NCI-H2196 treated with DMSO at 0.1 percent for 48 hours (cell line): ENCODE results near the gene EWSR1.
"Not testable (repeated sequence)": the region's sequence is repeated elsewhere in the genome, so short reads cannot be mapped to it uniquely, and the experiment has no call there.

Experiments
- DNase-seq: peaks from one replicate; lab custom pipeline; 2025; ENCODE audit not compliant: unreplicated experiment; lab: John Stamatoyannopoulos, UW

EWSR1 gene

GRCh38 chr22:29247891-29248290 is 20.2 kb upstream of the EWSR1 start:
- not testable (repeated sequence) for DNase-seq

GRCh38 chr22:29251265-29251664 is 16.8 kb upstream of the EWSR1 start:
- no peak for DNase-seq

DNA sequence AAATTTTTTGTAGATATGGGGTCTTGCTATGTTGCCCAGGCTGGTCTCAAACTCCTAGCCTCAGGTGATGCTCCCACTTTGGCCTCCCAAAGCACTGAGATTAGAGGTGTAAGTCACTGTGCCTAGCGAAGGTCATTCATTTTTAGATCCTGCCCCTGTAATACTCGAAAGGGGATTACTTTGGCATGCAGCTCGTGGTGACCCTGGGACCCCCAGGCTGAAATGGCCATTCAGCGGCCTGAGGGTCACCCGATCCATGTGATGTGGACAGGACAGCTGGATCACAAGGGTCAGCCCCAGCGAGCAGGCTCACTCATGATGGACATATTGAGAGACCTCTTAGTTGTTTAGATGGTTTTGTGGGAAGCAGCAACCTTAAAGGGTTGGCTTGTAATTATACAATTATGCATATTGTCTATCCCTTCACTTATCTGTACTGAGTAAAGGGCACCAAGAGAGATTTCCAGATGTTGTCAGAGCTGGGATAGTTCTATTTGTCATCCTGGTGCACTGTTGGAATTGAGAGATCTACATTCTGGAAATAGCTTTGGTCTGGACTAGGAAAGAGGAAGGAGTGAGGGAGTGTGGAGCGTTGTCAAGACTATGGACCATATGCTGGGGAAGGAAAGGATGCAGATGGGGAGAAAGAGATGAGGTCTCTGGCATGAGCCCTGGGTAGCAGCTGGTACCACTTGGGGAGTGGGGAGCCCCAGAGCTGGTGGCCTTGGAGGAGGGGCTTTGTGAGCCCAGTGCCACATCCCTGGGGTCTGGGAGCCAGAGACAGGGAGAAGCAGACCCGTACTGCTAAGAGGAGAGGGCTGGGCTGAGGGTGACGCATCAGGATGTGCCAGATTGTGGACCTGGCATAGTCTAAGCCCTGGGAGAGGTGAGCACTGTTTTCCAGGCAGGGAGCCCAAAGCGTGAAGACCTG is 15.8 kb upstream of the EWSR1 start:
- DNase-seq, result no peak

DNA sequence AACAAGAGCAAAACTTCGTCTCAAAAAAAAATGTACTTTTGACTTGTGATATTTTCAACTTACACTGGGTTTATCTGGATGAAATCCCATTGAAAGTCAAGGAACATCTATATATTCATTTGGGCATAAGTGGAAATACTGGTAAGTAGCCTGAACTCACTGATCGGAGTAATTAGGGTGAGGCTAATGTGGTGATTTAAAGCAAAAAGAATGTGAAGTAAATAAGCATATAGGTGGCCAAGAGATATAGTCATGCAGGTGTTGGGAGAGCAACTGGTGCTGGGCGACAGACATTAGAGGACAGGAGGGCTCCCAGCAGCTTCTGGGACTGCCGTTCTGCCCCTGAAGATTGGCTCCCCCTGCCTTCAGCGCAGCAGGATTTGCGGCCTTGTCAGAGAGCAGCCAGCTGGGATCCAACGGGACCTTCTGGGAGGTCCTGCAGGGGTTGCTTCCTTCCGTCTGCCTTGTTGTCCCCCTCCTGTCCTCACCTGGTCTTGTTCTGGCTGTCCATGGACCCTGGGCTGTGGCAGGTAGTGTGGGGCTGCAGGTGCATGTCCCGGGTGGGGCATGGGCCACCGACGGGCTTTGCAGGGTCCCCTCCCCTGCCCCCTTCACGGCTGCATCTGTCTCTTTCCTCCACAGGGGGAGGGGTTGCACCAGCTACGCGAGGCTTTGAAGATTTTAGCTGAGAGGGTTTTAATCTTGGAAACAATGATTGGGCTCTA is 14.3 kb upstream of the EWSR1 start:
- DNase-seq, result no peak

DNA sequence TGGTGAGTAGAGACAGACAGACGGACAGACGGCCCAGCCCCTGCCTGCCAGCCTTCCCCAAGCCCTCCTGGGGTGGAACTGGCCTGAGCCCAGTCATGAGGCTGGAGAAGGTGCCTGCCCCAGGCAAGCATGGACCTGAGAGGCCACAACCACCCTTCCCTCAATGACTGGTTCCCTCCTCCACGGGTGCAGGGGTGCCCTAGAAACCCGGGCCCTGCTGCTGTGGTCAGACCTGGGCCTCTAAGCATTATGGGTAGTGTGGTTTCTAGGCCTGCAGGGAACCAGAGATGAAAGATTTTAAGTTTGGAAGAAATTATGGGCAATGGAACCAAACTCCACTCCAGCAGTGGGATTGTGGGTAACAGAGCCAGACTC is 13.8 kb upstream of the EWSR1 start:
- DNase-seq, result no peak

GRCh38 chr22:29255064-29255621 is 12.9 kb upstream of the EWSR1 start:
- DNase-seq, result no peak

DNA sequence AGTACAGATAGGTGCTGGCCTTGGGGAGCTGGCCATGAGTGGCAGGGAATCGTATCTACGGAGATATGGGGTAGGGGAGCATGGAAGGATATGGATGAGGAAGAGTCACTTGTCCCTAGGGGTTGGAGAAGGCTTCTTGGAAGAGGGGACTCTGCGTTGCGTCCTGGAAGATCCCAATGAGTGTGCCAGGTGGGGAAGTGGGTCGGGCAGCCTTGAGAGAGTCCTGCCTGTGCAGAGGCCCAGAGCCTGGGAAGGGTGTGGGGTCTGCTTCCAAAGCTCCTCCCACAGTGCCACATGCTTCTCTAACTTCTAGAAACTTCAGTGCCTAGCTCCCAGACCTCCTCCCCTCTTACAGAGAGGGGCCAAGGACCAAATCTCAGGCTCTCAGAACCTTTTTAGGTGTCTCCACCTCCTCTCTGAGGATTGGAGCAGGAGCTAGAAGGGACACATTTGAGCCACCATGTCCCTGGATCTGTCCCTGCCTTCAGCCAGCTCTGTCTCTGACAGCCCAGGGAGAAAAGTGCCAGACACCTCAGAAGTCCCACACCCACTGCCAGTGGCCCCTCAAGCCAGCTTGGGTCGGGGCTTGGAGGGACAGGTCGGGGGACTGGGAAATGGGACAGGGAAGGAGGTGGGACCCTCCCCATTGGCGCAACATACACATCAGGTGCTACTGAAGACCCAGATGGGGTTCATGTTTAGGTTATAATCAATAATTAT is 11.3 kb upstream of the EWSR1 start:
- no peak for DNase-seq

DNA sequence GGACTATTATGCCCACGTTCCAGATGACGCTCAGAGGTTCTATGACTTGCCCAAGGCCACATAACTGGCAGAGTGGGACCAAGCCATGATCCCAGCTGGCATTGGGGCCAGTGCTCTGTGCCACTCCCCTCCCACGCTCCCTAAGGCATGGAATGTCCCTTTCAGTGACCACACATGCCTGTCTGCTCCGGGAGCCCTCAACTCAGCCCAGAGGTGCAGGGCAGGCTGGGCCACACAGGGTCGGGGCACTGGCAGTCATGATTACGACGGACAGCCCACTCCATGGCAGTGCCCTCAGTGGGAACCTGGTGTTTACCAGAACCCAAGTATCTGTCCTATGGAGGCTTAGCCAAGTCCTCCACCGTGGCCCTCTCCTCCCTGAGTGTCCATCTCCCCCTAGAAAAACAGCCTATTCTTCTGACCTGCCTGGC is 10.3 kb upstream of the EWSR1 start:
- DNase-seq, result no peak

- no peak for DNase-seq
Measured at GRCh38 chr22:29258407-29259252, 9.4 kb upstream of the EWSR1 start.

GRCh38 chr22:29259253-29259899 is 8.7 kb upstream of the EWSR1 start:
- no peak for DNase-seq

DNA sequence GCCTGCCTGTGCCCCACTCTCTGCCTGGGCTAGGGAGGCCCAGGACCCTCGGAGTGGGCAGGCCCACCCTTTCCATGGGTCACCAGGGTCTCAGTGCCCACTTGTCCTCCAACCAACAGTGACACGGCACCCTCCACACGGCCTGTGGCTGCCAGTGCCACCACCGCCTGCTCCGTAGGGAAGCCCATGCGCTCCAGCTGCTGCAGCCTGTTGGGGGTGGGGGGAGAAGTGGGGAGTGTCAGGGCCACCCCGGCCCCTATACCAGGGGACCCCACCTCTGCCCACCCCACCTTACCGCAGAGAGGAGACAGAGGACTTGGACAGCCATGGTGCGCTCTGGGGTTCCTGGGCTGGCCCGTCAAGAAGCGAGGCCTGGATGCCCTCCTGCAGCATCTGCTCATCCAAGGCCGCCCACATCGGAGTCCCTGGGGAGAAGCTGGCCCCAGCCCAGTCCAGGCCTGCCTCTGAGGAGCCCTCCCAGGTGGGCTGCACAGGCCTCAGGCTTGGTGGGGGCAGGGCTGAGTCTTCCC is 8.0 kb upstream of the EWSR1 start:
- no peak for DNase-seq

- DNase-seq, result no peak
Measured at GRCh38 chr22:29260601-29261315, 7.3 kb upstream of the EWSR1 start.

GRCh38 chr22:29263791-29264276 is 4.2 kb upstream of the EWSR1 start:
- DNase-seq, result no peak

DNA sequence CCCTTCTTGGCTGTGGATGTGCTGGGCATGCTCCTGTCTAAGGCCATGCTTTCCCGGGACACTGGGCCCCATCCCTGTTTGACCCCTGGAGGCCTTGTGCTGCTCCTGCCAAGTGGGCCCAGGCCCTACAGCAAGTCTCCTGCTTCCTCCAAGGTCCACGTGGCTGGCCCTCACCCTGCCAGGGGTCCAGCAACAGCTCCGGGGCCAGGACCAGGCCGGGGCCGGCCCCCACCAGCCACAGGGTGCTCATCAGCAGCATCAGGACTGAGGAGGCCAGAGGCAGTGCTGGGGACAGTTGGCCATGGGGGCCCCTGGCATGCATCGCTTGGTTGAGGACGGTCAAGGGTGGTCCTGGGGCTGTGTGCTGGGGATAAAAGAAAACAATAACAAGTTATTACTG is 2.8 kb upstream of the EWSR1 start:
- DNase-seq, result no peak

GRCh38 chr22:29265929-29266328 is 2.1 kb upstream of the EWSR1 start:
- DNase-seq, result no peak

DNA sequence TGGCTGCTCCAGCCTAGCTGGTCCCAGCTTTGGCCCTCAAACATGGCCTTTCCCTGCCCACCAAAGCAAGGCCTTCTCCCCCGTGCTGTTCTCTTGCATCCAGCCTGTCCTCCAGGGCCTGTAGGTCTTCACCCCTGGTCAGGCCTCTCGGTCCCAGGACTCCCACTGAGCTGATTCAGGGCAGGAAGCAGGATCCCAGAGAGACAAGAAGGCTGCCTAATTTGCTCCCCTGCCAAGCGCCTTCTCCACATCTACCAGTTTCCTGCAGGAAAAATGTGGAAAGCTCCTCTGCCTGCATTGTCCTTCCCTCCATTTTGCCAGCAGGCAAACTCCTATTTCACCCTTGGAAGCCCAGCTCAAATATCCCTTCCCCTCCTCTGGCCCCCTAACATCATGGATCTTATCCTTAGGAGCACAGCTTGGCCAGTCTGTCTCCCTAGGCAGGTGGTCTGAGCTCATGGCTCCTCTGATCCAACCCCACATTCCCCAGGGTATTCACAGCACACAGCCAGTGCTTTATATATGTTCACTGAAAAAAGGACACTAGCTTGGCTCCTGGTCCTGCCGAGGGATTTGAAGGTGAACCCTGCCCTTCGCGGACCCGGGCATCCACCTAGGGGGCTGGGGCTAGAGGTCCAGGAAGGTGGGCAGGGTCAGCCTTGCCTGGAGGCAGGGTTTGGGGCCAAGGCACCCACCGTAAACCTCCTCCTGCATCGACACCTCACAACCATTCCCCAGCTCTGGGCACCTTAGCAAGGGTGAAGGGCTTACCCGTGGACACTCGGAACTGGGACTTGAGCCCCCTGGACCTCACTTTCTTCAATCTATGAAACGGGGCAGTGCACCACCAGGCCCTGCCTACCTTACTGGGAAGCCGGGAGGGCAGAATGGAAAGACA is 1.3 kb upstream of the EWSR1 start:
- DNase-seq, result no peak

DNA sequence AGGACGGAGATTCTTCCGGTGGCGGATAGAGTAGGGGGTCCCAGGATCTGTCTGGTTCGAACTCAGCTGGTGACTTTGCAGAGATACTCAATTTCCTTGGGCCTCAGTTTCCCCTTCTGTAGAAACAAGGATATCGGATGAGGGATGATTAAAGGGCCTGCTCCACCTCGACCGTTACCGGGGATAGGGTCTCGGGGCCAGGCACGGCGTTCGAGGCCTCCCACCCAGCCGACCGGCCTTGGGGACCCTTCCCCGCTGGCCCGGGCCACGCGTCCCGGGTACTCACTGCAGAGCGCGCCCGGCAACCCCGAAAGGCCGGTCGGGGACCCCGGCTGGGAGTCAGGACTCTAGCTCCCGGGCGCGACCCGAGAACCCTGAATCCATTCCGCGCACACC is 608 bp upstream of the EWSR1 start:
- no peak for DNase-seq
